22Rv1 (cell line): ENCODE measurements around the gene CFAP221.

Experiments used
- CTCF ChIP-seq: fragments of 450-650 bp; IDR thresholded peaks from 2 replicates; pipeline ENCODE4 v1.5.1; 2017; ENCODE audit warnings: mild to moderate bottlenecking
- ZFX ChIP-seq: fragments of 450-650 bp; IDR thresholded peaks from 2 replicates; pipeline ENCODE4 v1.6.1; 2017; ENCODE audit warnings: antibody characterized with exemption, borderline replicate concordance

DNA sequence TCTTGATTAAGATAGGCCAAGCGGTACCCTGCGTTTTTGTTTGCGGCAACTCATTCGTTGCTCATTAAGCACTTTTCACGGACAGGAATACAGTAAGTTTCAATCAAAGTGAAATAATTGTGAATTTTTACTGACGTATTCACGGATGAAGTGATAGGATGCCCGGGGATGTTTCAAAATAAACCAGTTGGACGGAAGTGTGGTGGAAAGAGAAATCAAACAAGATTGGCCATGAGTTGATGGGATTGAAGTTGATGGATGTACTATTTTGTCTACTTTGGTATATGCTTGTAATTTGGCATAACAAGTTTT is 135.2 kb downstream of the CFAP221 start:
- TF ChIP-seq CTCF (no peak), ZFX (no peak)
